ENCODE measurements around the gene RPS17.

Gene RPS17

DNA sequence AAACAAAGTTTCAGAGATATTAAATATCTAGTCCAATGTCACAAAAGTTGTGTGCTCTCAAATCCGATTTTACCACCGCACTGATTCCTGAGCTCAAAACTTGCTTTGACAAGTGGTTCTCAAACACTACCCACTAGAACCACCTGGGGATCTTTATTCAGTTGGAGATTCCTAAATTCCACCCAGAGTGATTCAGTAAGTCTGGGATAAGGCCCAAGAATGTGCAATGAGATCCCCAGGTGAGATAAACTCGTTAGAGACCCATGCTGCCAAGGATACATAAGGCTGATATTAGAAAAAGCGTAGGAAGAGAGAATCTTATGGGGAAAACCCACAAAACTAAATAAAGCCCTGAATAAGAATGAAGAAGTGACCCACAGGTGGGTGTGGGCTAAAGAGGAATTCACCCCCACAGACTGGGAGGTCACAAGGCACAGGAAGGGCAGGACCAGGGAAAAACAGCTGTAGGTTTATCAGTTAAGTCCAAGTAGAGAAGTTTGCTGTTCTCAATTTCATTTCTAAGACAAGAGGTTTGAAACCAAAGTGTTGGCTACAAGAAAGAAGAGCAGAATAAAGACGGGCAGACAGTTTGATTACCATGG lies 11.5 kb upstream of the RPS17 start:
- Histone ChIP-seq H3K9ac (ENCODE audit: low read depth, low read length, poor library complexity, severe bottlenecking) (no peak overlapping the region), H3K79me2 (ENCODE audit: insufficient read depth, low read length) (no peaks in the 10 kb centered on the region), H2AFZ (ENCODE audit: low read length) (no peak overlapping the region), H3K9me2 (replicated peaks; ENCODE audit: low read depth, low read length) (no peaks in the 10 kb centered on the region), H3F3A (ENCODE audit: low read depth) (no peaks in the 10 kb centered on the region), H3K9me3 (ENCODE audit: insufficient read depth, low read depth, low read length) (no peaks in the 10 kb centered on the region), H4K20me1 (ENCODE audit: insufficient read depth, low read length, poor library complexity, severe bottlenecking) (no peaks in the 10 kb centered on the region), H3K4me3 (ENCODE audit: low read length, poor library complexity, severe bottlenecking) (no peak overlapping the region), H3K27me3 (ENCODE audit: insufficient read depth, low read length, poor library complexity, severe bottlenecking) (peaks cover 7% of the 10 kb centered on the region), H3K4me1 (ENCODE audit: insufficient read depth, low read length, poor library complexity, severe bottlenecking) (no peaks in the 10 kb centered on the region), H3K4me2 (ENCODE audit: low read depth, low read length, poor library complexity, severe bottlenecking) (no peak overlapping the region), H3K36me3 (ENCODE audit: insufficient read depth, low read length) (no peaks in the 10 kb centered on the region)
- TF ChIP-seq, protein P1, sequence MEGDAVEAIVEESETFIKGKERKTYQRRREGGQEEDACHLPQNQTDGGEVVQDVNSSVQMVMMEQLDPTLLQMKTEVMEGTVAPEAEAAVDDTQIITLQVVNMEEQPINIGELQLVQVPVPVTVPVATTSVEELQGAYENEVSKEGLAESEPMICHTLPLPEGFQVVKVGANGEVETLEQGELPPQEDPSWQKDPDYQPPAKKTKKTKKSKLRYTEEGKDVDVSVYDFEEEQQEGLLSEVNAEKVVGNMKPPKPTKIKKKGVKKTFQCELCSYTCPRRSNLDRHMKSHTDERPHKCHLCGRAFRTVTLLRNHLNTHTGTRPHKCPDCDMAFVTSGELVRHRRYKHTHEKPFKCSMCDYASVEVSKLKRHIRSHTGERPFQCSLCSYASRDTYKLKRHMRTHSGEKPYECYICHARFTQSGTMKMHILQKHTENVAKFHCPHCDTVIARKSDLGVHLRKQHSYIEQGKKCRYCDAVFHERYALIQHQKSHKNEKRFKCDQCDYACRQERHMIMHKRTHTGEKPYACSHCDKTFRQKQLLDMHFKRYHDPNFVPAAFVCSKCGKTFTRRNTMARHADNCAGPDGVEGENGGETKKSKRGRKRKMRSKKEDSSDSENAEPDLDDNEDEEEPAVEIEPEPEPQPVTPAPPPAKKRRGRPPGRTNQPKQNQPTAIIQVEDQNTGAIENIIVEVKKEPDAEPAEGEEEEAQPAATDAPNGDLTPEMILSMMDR (conservative IDR thresholded peaks at IDR 0.05; ENCODE audit: low read length), result no peak
- no peak for TF ChIP-seq EZH2phosphoT487 (IDR thresholded peaks at IDR 0.05; ENCODE audit: borderline replicate concordance)

DNA sequence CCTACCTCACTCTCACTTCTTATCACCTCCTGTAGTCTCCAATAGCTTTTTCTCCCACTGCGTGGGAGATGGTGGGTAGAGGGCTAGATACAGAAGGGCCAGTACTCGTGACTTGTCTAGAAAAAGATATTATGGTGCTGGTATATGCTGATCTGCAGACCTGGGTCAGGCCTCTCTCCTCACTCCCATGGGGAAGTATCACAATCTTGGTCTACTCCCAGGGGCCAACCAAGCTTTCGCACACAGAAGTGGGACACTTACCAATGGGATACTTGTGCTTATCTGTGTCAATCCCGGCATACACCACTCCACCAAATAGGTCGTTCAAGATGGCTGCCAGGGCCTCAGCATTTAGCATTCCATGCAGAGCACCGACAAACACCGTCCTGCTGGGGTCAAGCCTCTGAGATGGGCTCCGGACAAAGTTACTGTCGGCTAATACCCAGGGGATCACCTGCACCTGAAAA lies 9.0 kb upstream of the RPS17 start:
- Histone ChIP-seq H2AFZ (ENCODE audit: low read length) (no peak overlapping the region), H3K9me2 (replicated peaks; ENCODE audit: low read depth, low read length) (no peaks in the 10 kb centered on the region), H3K4me2 (ENCODE audit: low read depth, low read length, poor library complexity, severe bottlenecking) (no peak overlapping the region), H3K9me3 (ENCODE audit: insufficient read depth, low read depth, low read length) (no peaks in the 10 kb centered on the region), H3K4me3 (ENCODE audit: low read length, poor library complexity, severe bottlenecking) (no peak overlapping the region), H3K27me3 (ENCODE audit: insufficient read depth, low read length, poor library complexity, severe bottlenecking) (peaks cover 7% of the 10 kb centered on the region), H4K20me1 (ENCODE audit: insufficient read depth, low read length, poor library complexity, severe bottlenecking) (no peaks in the 10 kb centered on the region), H3K4me1 (ENCODE audit: insufficient read depth, low read length, poor library complexity, severe bottlenecking) (no peaks in the 10 kb centered on the region), H3F3A (ENCODE audit: low read depth) (no peaks in the 10 kb centered on the region), H3K36me3 (ENCODE audit: insufficient read depth, low read length) (no peaks in the 10 kb centered on the region), H3K79me2 (ENCODE audit: insufficient read depth, low read length) (no peaks in the 10 kb centered on the region), H3K9ac (ENCODE audit: low read depth, low read length, poor library complexity, severe bottlenecking) (no peak overlapping the region)
- TF ChIP-seq, protein P1 (conservative IDR thresholded peaks at IDR 0.05; ENCODE audit: low read length), result no peak
- no peak for TF ChIP-seq EZH2phosphoT487 (IDR thresholded peaks at IDR 0.05; ENCODE audit: borderline replicate concordance)

DNA sequence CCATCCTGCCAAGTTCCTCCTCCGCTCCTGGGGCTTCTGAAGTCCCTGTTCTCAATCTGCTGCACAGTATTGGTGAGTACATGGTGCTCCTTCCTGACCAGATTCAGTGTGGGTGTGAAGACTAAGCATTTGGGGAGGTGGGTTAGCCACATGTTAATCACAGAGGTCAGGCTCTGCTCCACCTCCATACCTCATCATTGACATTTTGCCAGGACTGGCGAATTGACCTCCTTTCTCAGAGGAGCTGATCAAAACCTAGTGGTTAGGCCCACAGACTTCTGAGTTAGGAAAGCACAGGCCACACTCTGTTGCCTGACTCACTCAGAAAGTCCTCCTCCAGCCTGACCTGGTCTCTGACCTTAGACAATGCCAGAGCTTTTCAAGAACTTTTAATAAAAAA lies 8.4 kb upstream of the RPS17 start:
- Histone ChIP-seq H3K9me3 (ENCODE audit: insufficient read depth, low read depth, low read length) (no peaks in the 10 kb centered on the region), H3K4me3 (ENCODE audit: low read length, poor library complexity, severe bottlenecking) (no peak overlapping the region), H3K4me1 (ENCODE audit: insufficient read depth, low read length, poor library complexity, severe bottlenecking) (no peaks in the 10 kb centered on the region), H3K4me2 (ENCODE audit: low read depth, low read length, poor library complexity, severe bottlenecking) (no peak overlapping the region), H2AFZ (ENCODE audit: low read length) (no peak overlapping the region), H3K9ac (ENCODE audit: low read depth, low read length, poor library complexity, severe bottlenecking) (no peak overlapping the region), H4K20me1 (ENCODE audit: insufficient read depth, low read length, poor library complexity, severe bottlenecking) (no peaks in the 10 kb centered on the region), H3K9me2 (replicated peaks; ENCODE audit: low read depth, low read length) (no peaks in the 10 kb centered on the region), H3F3A (ENCODE audit: low read depth) (no peaks in the 10 kb centered on the region), H3K27me3 (ENCODE audit: insufficient read depth, low read length, poor library complexity, severe bottlenecking) (peaks cover 7% of the 10 kb centered on the region), H3K79me2 (ENCODE audit: insufficient read depth, low read length) (no peaks in the 10 kb centered on the region), H3K36me3 (ENCODE audit: insufficient read depth, low read length) (no peaks in the 10 kb centered on the region)
- TF ChIP-seq EZH2phosphoT487 (IDR thresholded peaks at IDR 0.05; ENCODE audit: borderline replicate concordance), result no peak
- TF ChIP-seq, protein P1 (conservative IDR thresholded peaks at IDR 0.05; ENCODE audit: low read length), result no peak

Data from Loucy (cell line).